ENCODE data around the gene APPBP2.
"Not testable (repeated sequence)": the region's sequence is repeated elsewhere in the genome, so short reads cannot be mapped to it uniquely, and the experiment has no call there.

Gene APPBP2

GRCh38 chr17:60495260-60495659, 30.8 kb downstream of the APPBP2 start:
- no peaks in the 10 kb centered on the region for H3K27me3 ChIP-seq (ENCODE audit: insufficient read depth, insufficient read length)
- no peak overlapping the region for H3K9ac ChIP-seq (ENCODE audit: insufficient read length, low read depth)
- no peaks in the 10 kb centered on the region for H3K4me1 ChIP-seq (ENCODE audit: insufficient read depth, insufficient read length)
- H3K36me3 ChIP-seq (ENCODE audit: insufficient read depth, insufficient read length, low read length), result peaks cover 73% of the 10 kb centered on the region
- no peak for DNase-seq (ENCODE audit: low read depth, low spot score)
- no peak for TF ChIP-seq YY1 (IDR thresholded peaks at IDR 0.05; ENCODE audit: insufficient read depth, insufficient read length)
- TF ChIP-seq ZNF274 (IDR thresholded peaks at IDR 0.05; ENCODE audit: low read depth, low read length), result no peak
- no peak for TF ChIP-seq SUZ12 (IDR thresholded peaks at IDR 0.05; ENCODE audit: extremely low read depth, insufficient read depth, insufficient read length)
- H3K4me3 ChIP-seq (ENCODE audit: insufficient read length, low read depth), result no peak overlapping the region
- H3K9me3 ChIP-seq (ENCODE audit: insufficient read depth, low read length), result peaks cover 49% of the 10 kb centered on the region

GRCh38 chr17:60493847-60494321, 32.2 kb downstream of the APPBP2 start:
- TF ChIP-seq ZNF274 (IDR thresholded peaks at IDR 0.05; ENCODE audit: low read depth, low read length) (no peak), SUZ12 (IDR thresholded peaks at IDR 0.05; ENCODE audit: extremely low read depth, insufficient read depth, insufficient read length) (no peak)
- Histone ChIP-seq H3K27me3 (ENCODE audit: insufficient read depth, insufficient read length) (no peaks in the 10 kb centered on the region), H3K9ac (ENCODE audit: insufficient read length, low read depth) (no peak overlapping the region), H3K4me1 (ENCODE audit: insufficient read depth, insufficient read length) (no peaks in the 10 kb centered on the region), H3K4me3 (ENCODE audit: insufficient read length, low read depth) (no peak overlapping the region), H3K36me3 (ENCODE audit: insufficient read depth, insufficient read length, low read length) (peaks cover 70% of the 10 kb centered on the region), H3K9me3 (ENCODE audit: insufficient read depth, low read length) (peaks cover 63% of the 10 kb centered on the region)
- DNase-seq (ENCODE audit: low read depth, low spot score), result no peak

- H3K4me1 ChIP-seq (ENCODE audit: insufficient read depth, insufficient read length), result no peaks in the 10 kb centered on the region
- peaks cover 69% of the 10 kb centered on the region for H3K9me3 ChIP-seq (ENCODE audit: insufficient read depth, low read length)
- H3K36me3 ChIP-seq (ENCODE audit: insufficient read depth, insufficient read length, low read length), result peaks cover 60% of the 10 kb centered on the region
- H3K27me3 ChIP-seq (ENCODE audit: insufficient read depth, insufficient read length), result no peaks in the 10 kb centered on the region
- H3K4me3 ChIP-seq (ENCODE audit: insufficient read length, low read depth), result no peak overlapping the region
- no peak overlapping the region for H3K9ac ChIP-seq (ENCODE audit: insufficient read length, low read depth)
- DNase-seq (ENCODE audit: low read depth, low spot score), result no peak
- TF ChIP-seq YY1 (IDR thresholded peaks at IDR 0.05; ENCODE audit: insufficient read depth, insufficient read length) (no peak), SUZ12 (IDR thresholded peaks at IDR 0.05; ENCODE audit: extremely low read depth, insufficient read depth, insufficient read length) (no peak), ZNF274 (IDR thresholded peaks at IDR 0.05; ENCODE audit: low read depth, low read length) (no peak)
These were observed 34.3 kb downstream of the APPBP2 start for GRCh38 chr17:60491771-60492170.

- Histone ChIP-seq H3K36me3 (ENCODE audit: insufficient read depth, insufficient read length, low read length) (peaks cover 49% of the 10 kb centered on the region), H3K9me3 (ENCODE audit: insufficient read depth, low read length) (peaks cover 62% of the 10 kb centered on the region)
- H3K27me3 ChIP-seq (ENCODE audit: insufficient read depth, insufficient read length); H3K9ac ChIP-seq (ENCODE audit: insufficient read length, low read depth); DNase-seq (ENCODE audit: low read depth, low spot score); H3K4me1 ChIP-seq (ENCODE audit: insufficient read depth, insufficient read length); H3K4me3 ChIP-seq (ENCODE audit: insufficient read length, low read depth): not testable (repeated sequence)
These were observed 35.4 kb downstream of the APPBP2 start for GRCh38 chr17:60490594-60490993.

- TF ChIP-seq SUZ12 (IDR thresholded peaks at IDR 0.05; ENCODE audit: extremely low read depth, insufficient read depth, insufficient read length) (no peak), ZNF274 (IDR thresholded peaks at IDR 0.05; ENCODE audit: low read depth, low read length) (no peak), YY1 (IDR thresholded peaks at IDR 0.05; ENCODE audit: insufficient read depth, insufficient read length) (no peak)
- Histone ChIP-seq H3K9ac (ENCODE audit: insufficient read length, low read depth) (no peak overlapping the region), H3K36me3 (ENCODE audit: insufficient read depth, insufficient read length, low read length) (peaks cover 18% of the 10 kb centered on the region), H3K27me3 (ENCODE audit: insufficient read depth, insufficient read length) (no peaks in the 10 kb centered on the region), H3K9me3 (ENCODE audit: insufficient read depth, low read length) (no peaks in the 10 kb centered on the region), H3K4me3 (ENCODE audit: insufficient read length, low read depth) (no peak overlapping the region), H3K4me1 (ENCODE audit: insufficient read depth, insufficient read length) (no peaks in the 10 kb centered on the region)
- DNase-seq (ENCODE audit: low read depth, low spot score), result no peak
These were observed 44.4 kb downstream of the APPBP2 start for GRCh38 chr17:60481604-60482003.

GRCh38 chr17:60473788-60474187, 52.3 kb downstream of the APPBP2 start:
- Histone ChIP-seq H3K36me3 (ENCODE audit: insufficient read depth, insufficient read length, low read length) (peaks cover 35% of the 10 kb centered on the region), H3K9me3 (ENCODE audit: insufficient read depth, low read length) (peaks cover 5% of the 10 kb centered on the region; the same call in 1 of the 2 replicates), H3K4me3 (ENCODE audit: insufficient read length, low read depth) (no peak overlapping the region), H3K27me3 (ENCODE audit: insufficient read depth, insufficient read length) (no peaks in the 10 kb centered on the region), H3K9ac (ENCODE audit: insufficient read length, low read depth) (no peak overlapping the region), H3K4me1 (ENCODE audit: insufficient read depth, insufficient read length) (no peaks in the 10 kb centered on the region)
- no peak for TF ChIP-seq ZNF274 (IDR thresholded peaks at IDR 0.05; ENCODE audit: low read depth, low read length)
- TF ChIP-seq YY1 (IDR thresholded peaks at IDR 0.05; ENCODE audit: insufficient read depth, insufficient read length), result no peak
- no peak for TF ChIP-seq SUZ12 (IDR thresholded peaks at IDR 0.05; ENCODE audit: extremely low read depth, insufficient read depth, insufficient read length)
- no peak for DNase-seq (ENCODE audit: low read depth, low spot score)

GRCh38 chr17:60472449-60472848, 53.6 kb downstream of the APPBP2 start:
- no peak overlapping the region for H3K9ac ChIP-seq (ENCODE audit: insufficient read length, low read depth)
- H3K4me3 ChIP-seq (ENCODE audit: insufficient read length, low read depth), result no peak overlapping the region
- no peaks in the 10 kb centered on the region for H3K4me1 ChIP-seq (ENCODE audit: insufficient read depth, insufficient read length)
- H3K27me3 ChIP-seq (ENCODE audit: insufficient read depth, insufficient read length), result no peaks in the 10 kb centered on the region
- no peak for TF ChIP-seq SUZ12 (IDR thresholded peaks at IDR 0.05; ENCODE audit: extremely low read depth, insufficient read depth, insufficient read length)
- DNase-seq (ENCODE audit: low read depth, low spot score), result no peak
- peaks cover 39% of the 10 kb centered on the region for H3K36me3 ChIP-seq (ENCODE audit: insufficient read depth, insufficient read length, low read length)
- peaks cover 5% of the 10 kb centered on the region; the same call in 1 of the 2 replicates for H3K9me3 ChIP-seq (ENCODE audit: insufficient read depth, low read length)

GRCh38 chr17:60471451-60471850, 54.6 kb downstream of the APPBP2 start:
- no peak overlapping the region for H3K4me3 ChIP-seq (ENCODE audit: insufficient read length, low read depth)
- TF ChIP-seq ZNF274 (IDR thresholded peaks at IDR 0.05; ENCODE audit: low read depth, low read length) (no peak), YY1 (IDR thresholded peaks at IDR 0.05; ENCODE audit: insufficient read depth, insufficient read length) (no peak), SUZ12 (IDR thresholded peaks at IDR 0.05; ENCODE audit: extremely low read depth, insufficient read depth, insufficient read length) (no peak)
- H3K9me3 ChIP-seq (ENCODE audit: insufficient read depth, low read length), result peaks cover 5% of the 10 kb centered on the region; the same call in 1 of the 2 replicates
- DNase-seq (ENCODE audit: low read depth, low spot score), result no peak
- H3K27me3 ChIP-seq (ENCODE audit: insufficient read depth, insufficient read length), result no peaks in the 10 kb centered on the region
- no peak overlapping the region for H3K9ac ChIP-seq (ENCODE audit: insufficient read length, low read depth)
- no peaks in the 10 kb centered on the region for H3K4me1 ChIP-seq (ENCODE audit: insufficient read depth, insufficient read length)
- peaks cover 31% of the 10 kb centered on the region for H3K36me3 ChIP-seq (ENCODE audit: insufficient read depth, insufficient read length, low read length)
